ENCODE measurements around the gene WDR53.

DNA sequence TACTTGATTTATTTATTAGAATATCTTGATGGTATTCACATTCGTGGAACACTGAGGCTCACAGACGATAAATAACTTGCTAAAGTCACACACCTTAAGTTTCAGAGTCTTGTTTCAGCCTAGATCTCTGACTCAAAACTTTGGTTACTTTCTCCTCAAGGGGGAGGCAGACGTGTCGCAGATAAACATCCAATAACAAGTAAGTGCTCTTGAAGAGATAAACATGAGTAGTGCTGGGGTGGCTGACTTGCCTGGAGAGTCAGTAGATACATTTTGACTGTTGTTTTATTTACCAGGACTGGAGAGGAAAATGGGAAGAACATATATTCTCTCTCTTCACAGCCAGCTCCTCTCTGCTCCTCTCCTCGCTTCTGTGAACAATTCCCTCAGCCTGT lies 31.4 kb upstream of the WDR53 start:
- TF ChIP-seq CTCF (IDR thresholded peaks at IDR 0.05): no peak
- TF ChIP-seq SIN3A (IDR thresholded peaks at IDR 0.05; ENCODE audit: borderline replicate concordance, insufficient read depth, low read depth, low read length): no peak
- no peak for TF ChIP-seq TCF7L2 (IDR thresholded peaks at IDR 0.05; ENCODE audit: low read depth, low read length)
- TF ChIP-seq, protein P1, sequence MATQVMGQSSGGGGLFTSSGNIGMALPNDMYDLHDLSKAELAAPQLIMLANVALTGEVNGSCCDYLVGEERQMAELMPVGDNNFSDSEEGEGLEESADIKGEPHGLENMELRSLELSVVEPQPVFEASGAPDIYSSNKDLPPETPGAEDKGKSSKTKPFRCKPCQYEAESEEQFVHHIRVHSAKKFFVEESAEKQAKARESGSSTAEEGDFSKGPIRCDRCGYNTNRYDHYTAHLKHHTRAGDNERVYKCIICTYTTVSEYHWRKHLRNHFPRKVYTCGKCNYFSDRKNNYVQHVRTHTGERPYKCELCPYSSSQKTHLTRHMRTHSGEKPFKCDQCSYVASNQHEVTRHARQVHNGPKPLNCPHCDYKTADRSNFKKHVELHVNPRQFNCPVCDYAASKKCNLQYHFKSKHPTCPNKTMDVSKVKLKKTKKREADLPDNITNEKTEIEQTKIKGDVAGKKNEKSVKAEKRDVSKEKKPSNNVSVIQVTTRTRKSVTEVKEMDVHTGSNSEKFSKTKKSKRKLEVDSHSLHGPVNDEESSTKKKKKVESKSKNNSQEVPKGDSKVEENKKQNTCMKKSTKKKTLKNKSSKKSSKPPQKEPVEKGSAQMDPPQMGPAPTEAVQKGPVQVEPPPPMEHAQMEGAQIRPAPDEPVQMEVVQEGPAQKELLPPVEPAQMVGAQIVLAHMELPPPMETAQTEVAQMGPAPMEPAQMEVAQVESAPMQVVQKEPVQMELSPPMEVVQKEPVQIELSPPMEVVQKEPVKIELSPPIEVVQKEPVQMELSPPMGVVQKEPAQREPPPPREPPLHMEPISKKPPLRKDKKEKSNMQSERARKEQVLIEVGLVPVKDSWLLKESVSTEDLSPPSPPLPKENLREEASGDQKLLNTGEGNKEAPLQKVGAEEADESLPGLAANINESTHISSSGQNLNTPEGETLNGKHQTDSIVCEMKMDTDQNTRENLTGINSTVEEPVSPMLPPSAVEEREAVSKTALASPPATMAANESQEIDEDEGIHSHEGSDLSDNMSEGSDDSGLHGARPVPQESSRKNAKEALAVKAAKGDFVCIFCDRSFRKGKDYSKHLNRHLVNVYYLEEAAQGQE (IDR thresholded peaks at IDR 0.05; ENCODE audit: insufficient read depth in 1 of 2, low read depth in 2 of 2, low read length in 1 of 2): no peak
